ENCODE measurements around the gene PCOLCE2. TPM values are rescaled to one million over a fixed set of nuclear protein-coding genes. Genes with fewer than 3 reads are reported as not detected.

PCOLCE2 gene
- total and polyA plus RNA-seq, 10 of the 15 experiments (the other 5 are each of a cell fraction or from before 2014, with no cell fraction given), result 0.11 to 7.6 (median 0.40) TPM

DNA sequence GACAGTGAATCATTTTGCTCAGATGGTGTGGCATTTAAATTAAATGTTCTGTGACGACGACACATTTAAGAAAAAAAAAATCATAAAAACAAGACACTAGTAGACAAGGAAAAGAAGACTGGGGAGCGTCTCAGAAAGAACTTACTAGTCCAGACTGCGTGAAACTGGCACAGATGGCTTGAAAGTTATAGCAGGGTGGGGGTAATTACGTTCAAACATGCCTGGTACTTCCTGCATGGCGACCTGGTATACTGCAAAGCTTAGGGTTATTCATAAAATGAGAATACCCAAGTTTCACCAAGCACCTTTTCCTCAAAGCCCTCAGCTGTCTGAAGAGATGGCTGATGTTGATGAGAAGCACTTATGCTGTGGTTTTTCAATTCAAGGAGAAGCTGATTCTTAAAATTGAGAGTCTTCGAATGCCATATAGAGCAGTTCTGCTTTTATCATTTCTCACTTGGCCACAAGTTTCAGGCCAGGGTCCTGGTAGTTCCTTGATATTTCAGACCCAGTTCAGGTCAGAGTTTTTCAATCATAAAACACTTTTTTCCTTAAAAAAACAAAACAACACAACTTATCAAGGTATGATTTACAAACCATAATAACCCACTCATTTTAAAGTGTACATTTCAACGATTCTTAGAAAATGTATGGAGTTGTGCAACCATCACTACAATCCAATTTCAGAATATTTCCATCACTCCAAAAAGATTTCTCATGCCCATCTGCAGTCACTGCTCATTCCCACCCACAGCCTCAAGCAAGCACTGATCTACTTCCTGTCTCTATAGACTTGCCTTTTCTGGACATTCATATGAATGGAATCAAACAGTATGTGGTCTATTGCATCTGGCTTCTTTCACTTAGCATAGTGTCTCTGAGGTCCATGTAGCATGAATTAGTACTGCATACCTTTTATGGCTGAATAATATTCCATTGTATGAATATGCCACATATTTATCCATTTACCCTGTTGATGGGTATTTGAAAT lies 24.7 kb downstream of the PCOLCE2 start:
- CTCF ChIA-PET, result interaction anchor here (1.0 to 1.6 kb wide), 2 partner anchors 11 to 277 kb away, joined by 3 read pairs; no protein-coding TSS in a partner anchor
- ATAC-seq (peak; percentile 41), DNase-seq (ENCODE audit: low read depth, low spot score) (no peak), FAIRE-seq (no peak)
- Histone ChIP-seq H4K20me1 (ENCODE audit: control insufficient read depth, insufficient read depth) (no peaks in the 10 kb centered on the region; the same call in 1 of the 2 replicates), H3K27ac (ENCODE audit: control insufficient read depth, insufficient read depth) (no peak overlapping the region), H3K9me3 (replicated peaks; ENCODE audit: control insufficient read depth, insufficient read depth, low read length) (no peaks in the 10 kb centered on the region), H3K4me3 (no peak overlapping the region), H3K4me1 (ENCODE audit: control insufficient read depth, insufficient read depth, low read length) (no peaks in the 10 kb centered on the region), H3K79me2 (ENCODE audit: control insufficient read depth, insufficient read depth, low read length) (no peaks in the 10 kb centered on the region), H3K36me3 (ENCODE audit: control insufficient read depth in 2 of 2, insufficient read depth in 2 of 2, low read length in 1 of 2) (no peaks in the 10 kb centered on the region), H3K9ac (ENCODE audit: control insufficient read depth, insufficient read depth, low read length) (no peak overlapping the region), H2AFZ (ENCODE audit: control insufficient read depth, low read depth, low read length) (no peak overlapping the region), H3K27me3 (replicated peaks in 1 of 2; ENCODE audit: control insufficient read depth in 2 of 2, insufficient read depth in 2 of 2, low read length in 1 of 2) (no peaks in the 10 kb centered on the region), H3K4me2 (ENCODE audit: control insufficient read depth, insufficient read depth) (no peak overlapping the region)
- TF ChIP-seq MTA2 (IDR thresholded peaks at IDR 0.05; ENCODE audit: low read depth) (no peak), SRF (IDR thresholded peaks at IDR 0.05; ENCODE audit: low read depth in 2 of 2, low read length in 2 of 2) (peak in 1 of 2 experiments; percentile 46; a peak in 1 of 4 replicates)
- SMC1A ChIA-PET (ENCODE audit: uncharacterized antibody, unreplicated experiment), result interaction anchor here (1.2 kb wide), 1 partner anchor 11 kb away, joined by 4 read pairs; no protein-coding TSS in a partner anchor
- in situ Hi-C loops (cut with MboI), result no loop called here
- no TSS peak for BruUV-seq (replicated peaks)
- WGBS (ENCODE audit: insufficient coverage, insufficient replicate concordance, low lambda C conversion rate, missing lambda C conversion rate), result 35% methylated on average over 8 of the region's 8 CpGs
- POLR2A ChIA-PET, result no interaction called here
- intact Hi-C loops (cut with micrococcal nuclease; ENCODE audit: unreplicated experiment), result no loop called here
- RAD21 ChIA-PET (ENCODE audit: unreplicated experiment), result no interaction called here

DNA sequence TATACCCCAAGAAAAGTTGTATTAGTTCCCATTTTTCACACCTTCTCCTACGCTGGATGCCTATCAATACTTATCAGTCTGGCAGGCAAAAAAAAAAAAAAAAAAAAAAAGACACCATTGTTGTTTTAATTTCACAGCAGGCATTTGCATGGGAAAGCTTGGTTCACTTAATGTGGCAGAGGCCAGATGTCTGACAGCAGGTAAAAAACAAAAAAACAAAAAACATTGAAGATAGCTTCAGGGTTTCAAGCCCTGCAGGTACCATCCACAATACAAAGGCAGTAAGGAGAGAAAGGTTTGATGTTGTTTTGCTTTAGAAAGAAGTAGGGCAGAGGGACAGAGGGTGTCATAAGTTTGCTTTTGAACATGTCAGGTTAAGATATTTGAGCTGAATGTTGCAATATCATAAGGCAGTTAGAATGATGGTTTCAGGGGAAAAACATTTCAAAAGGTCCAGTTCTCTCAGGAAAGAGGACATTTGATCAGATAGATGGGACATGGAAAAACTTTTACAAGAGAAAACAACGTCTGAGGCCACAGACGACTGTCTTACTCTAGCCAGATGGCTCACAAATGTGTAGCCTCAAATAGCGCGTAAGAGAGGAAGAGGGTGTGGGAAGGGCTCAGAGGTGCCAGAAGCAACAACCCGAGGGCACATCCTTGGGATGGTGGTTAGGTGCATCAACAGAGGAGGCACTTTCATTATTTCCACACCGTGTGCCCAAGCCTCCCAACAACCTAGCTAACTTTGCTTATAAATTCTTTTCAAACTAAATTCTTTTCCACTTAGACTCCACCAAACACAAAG lies 25.7 kb downstream of the PCOLCE2 start:
- 27% methylated on average over 7 of the region's 7 CpGs for WGBS (ENCODE audit: insufficient coverage, insufficient replicate concordance, low lambda C conversion rate, missing lambda C conversion rate)
- Histone ChIP-seq H3K27ac (ENCODE audit: control insufficient read depth, insufficient read depth) (no peak overlapping the region), H3K4me3 (no peak overlapping the region), H4K20me1 (ENCODE audit: control insufficient read depth, insufficient read depth) (no peaks in the 10 kb centered on the region; the same call in 1 of the 2 replicates), H2AFZ (ENCODE audit: control insufficient read depth, low read depth, low read length) (no peak overlapping the region), H3K27me3 (replicated peaks in 1 of 2; ENCODE audit: control insufficient read depth in 2 of 2, insufficient read depth in 2 of 2, low read length in 1 of 2) (no peaks in the 10 kb centered on the region), H3K79me2 (ENCODE audit: control insufficient read depth, insufficient read depth, low read length) (no peaks in the 10 kb centered on the region), H3K4me2 (ENCODE audit: control insufficient read depth, insufficient read depth) (no peak overlapping the region), H3K9me3 (replicated peaks; ENCODE audit: control insufficient read depth, insufficient read depth, low read length) (no peaks in the 10 kb centered on the region), H3K4me1 (ENCODE audit: control insufficient read depth, insufficient read depth, low read length) (no peaks in the 10 kb centered on the region), H3K36me3 (ENCODE audit: control insufficient read depth in 2 of 2, insufficient read depth in 2 of 2, low read length in 1 of 2) (no peaks in the 10 kb centered on the region), H3K9ac (ENCODE audit: control insufficient read depth, insufficient read depth, low read length) (no peak overlapping the region)
- ChIA-PET RAD21 (ENCODE audit: unreplicated experiment) (no interaction called here), POLR2A (no interaction called here), SMC1A (ENCODE audit: uncharacterized antibody, unreplicated experiment) (interaction anchor here (1.2 kb wide), 1 partner anchor 10 kb away, joined by 4 read pairs; no protein-coding TSS in a partner anchor), CTCF (interaction anchor here (1.0 to 1.6 kb wide), 2 partner anchors 10 to 276 kb away, joined by 3 read pairs; no protein-coding TSS in a partner anchor)
- FAIRE-seq (no peak), ATAC-seq (no peak), DNase-seq (ENCODE audit: low read depth, low spot score) (no peak)
- intact Hi-C loops (cut with micrococcal nuclease; ENCODE audit: unreplicated experiment) (no loop called here), in situ Hi-C loops (cut with MboI) (no loop called here)
- TF ChIP-seq TCF7 (IDR thresholded peaks at IDR 0.05; ENCODE audit: borderline replicate concordance), result no peak
- TF ChIP-seq JUND (IDR thresholded peaks at IDR 0.05; ENCODE audit: low read depth, low read length), result no peak
- no TSS peak for BruUV-seq (replicated peaks)

Data from GM12878 (cell line).